ENCODE results near the gene PPT1.

- TF ChIP-seq RAD21 (IDR thresholded peaks at IDR 0.05; ENCODE audit: low read depth): no peak
- no peak for TF ChIP-seq CTCF (IDR thresholded peaks at IDR 0.05 in 2 of 3, conservative IDR thresholded peaks at IDR 0.05 in 1 of 3; ENCODE audit: borderline replicate concordance in 1 of 3, insufficient read depth in 1 of 3, low read depth in 2 of 3, low read length in 2 of 3)
- TF ChIP-seq JUND (IDR thresholded peaks at IDR 0.05): no peak
Measured at GRCh38 chr1:40024671-40025070, 72.4 kb downstream of the PPT1 start.

Data from HCT116 (cell line).